HEK293 (cell line): ENCODE data around the gene SMIM44.

Experiments
- TCF7L2 ChIP-seq: IDR thresholded peaks from 2 replicates; pipeline ENCODE4 v1.6.1; 2011; ENCODE audit warnings: low read depth, mild to moderate bottlenecking, inconsistent platforms, low read length, moderate library complexity, borderline replicate concordance
- ZNF266 ChIP-seq: fragments of 450-650 bp; formaldehyde crosslinking; IDR thresholded peaks from 2 replicates; pipeline ENCODE4 v1.5.1; 2016; ENCODE audit warnings: missing biosample characterization, missing genetic modification characterization, low read depth
- ZNF707 ChIP-seq: fragments of 450-650 bp; formaldehyde crosslinking; IDR thresholded peaks from 2 replicates; pipeline ENCODE4 v1.5.1; 2016; ENCODE audit warnings: missing biosample characterization, missing genetic modification characterization
- TF ChIP-seq, protein P1 (sequence below): fragments of 450-650 bp; formaldehyde crosslinking; IDR thresholded peaks from 2 replicates; pipeline ENCODE4 v1.5.1; 2016; ENCODE audit warnings: missing biosample characterization, missing genetic modification characterization
- TF ChIP-seq, protein P2 (sequence below): fragments of 450-650 bp; formaldehyde crosslinking; IDR thresholded peaks from 2 replicates; pipeline ENCODE4 v1.5.1; 2017; ENCODE audit warnings: missing biosample characterization, missing genetic modification characterization
- TF ChIP-seq, protein P3 (sequence below): IDR thresholded peaks from 2 replicates; pipeline ENCODE4 v1.6.1; 2011; ENCODE audit warnings: mild to moderate bottlenecking, low read depth, low read length, borderline replicate concordance

DNA sequence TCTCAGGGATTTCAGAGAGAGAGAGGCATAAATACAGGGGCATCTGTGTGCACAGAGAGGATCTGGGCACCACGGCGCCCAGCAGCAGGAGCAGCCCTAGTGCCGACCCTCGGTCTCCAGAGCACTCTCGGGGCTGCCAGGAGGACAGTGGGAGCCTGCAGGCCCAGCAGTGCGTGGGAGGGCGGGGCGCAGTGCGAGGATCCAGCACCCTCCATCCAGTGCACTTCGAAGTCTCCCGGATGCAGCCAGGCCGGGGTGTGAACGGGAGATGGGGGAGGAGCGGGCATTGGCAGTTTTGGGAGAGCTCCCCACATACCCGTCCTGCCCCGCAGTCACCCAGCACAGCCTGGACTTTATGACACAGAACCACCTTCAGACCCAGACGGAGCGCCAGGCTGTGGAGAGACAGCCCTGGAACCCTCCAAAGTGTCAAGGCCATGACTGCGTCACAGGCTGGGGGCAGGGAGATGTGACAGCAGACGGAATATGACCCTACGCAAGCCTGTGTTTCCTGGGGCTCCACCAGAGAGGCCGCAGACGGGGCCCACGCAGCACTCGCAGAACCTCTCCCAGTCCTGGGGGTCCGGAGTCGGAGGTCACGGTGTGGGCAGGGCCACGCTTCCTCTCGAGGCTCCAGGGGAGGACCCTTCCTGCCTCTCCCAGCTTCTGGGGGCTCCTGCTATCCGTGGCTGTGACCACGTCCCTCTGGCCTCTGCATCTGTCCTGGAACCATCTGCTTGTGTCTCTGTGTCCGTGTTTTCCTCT, 41.0 kb upstream of the SMIM44 start:
- TF ChIP-seq, protein P1, sequence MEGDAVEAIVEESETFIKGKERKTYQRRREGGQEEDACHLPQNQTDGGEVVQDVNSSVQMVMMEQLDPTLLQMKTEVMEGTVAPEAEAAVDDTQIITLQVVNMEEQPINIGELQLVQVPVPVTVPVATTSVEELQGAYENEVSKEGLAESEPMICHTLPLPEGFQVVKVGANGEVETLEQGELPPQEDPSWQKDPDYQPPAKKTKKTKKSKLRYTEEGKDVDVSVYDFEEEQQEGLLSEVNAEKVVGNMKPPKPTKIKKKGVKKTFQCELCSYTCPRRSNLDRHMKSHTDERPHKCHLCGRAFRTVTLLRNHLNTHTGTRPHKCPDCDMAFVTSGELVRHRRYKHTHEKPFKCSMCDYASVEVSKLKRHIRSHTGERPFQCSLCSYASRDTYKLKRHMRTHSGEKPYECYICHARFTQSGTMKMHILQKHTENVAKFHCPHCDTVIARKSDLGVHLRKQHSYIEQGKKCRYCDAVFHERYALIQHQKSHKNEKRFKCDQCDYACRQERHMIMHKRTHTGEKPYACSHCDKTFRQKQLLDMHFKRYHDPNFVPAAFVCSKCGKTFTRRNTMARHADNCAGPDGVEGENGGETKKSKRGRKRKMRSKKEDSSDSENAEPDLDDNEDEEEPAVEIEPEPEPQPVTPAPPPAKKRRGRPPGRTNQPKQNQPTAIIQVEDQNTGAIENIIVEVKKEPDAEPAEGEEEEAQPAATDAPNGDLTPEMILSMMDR (tag by site-specific recombination) = no peak
- TF ChIP-seq ZNF707 (tag by site-specific recombination) (no peak), TCF7L2 (no peak), ZNF266 (tag by site-specific recombination) (no peak)
- TF ChIP-seq, protein P2, sequence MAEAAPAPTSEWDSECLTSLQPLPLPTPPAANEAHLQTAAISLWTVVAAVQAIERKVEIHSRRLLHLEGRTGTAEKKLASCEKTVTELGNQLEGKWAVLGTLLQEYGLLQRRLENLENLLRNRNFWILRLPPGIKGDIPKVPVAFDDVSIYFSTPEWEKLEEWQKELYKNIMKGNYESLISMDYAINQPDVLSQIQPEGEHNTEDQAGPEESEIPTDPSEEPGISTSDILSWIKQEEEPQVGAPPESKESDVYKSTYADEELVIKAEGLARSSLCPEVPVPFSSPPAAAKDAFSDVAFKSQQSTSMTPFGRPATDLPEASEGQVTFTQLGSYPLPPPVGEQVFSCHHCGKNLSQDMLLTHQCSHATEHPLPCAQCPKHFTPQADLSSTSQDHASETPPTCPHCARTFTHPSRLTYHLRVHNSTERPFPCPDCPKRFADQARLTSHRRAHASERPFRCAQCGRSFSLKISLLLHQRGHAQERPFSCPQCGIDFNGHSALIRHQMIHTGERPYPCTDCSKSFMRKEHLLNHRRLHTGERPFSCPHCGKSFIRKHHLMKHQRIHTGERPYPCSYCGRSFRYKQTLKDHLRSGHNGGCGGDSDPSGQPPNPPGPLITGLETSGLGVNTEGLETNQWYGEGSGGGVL (tag by site-specific recombination) = no peak
- TF ChIP-seq, protein P3, sequence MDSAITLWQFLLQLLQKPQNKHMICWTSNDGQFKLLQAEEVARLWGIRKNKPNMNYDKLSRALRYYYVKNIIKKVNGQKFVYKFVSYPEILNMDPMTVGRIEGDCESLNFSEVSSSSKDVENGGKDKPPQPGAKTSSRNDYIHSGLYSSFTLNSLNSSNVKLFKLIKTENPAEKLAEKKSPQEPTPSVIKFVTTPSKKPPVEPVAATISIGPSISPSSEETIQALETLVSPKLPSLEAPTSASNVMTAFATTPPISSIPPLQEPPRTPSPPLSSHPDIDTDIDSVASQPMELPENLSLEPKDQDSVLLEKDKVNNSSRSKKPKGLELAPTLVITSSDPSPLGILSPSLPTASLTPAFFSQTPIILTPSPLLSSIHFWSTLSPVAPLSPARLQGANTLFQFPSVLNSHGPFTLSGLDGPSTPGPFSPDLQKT = no peak
